PFSK-1 (cell line): Measurements from ENCODE around the gene COL4A2.

Experiments used
- FOXP2 ChIP-seq: optimal IDR thresholded peaks from 2 replicates; pipeline ENCODE3; 2011; ENCODE audit warnings: borderline replicate concordance, control low read depth, inconsistent platforms; ENCODE audit not compliant: insufficient read depth; ENCODE audit errors: extremely low read length, extremely low read depth
- POLR2AphosphoS5 ChIP-seq: IDR thresholded peaks from 2 replicates; pipeline ENCODE4 v1.6.1; 2012; ENCODE audit warnings: low read depth, mild to moderate bottlenecking, control low read depth, low read length, moderate library complexity
- REST ChIP-seq, 2 experiments: IDR thresholded peaks; 2 replicates each; pipeline versions ENCODE4 v1.6.1 to v1.8.0; 2011 to 2012; ENCODE audit warnings: low read depth in 2 of 2, low read length in 2 of 2, control low read depth in 1 of 2, inconsistent platforms in 1 of 2, mild to moderate bottlenecking in 1 of 2, moderate library complexity in 1 of 2; ENCODE audit not compliant: insufficient read depth in 1 of 2
- SIN3A ChIP-seq: IDR thresholded peaks from 2 replicates; pipeline ENCODE4 v1.6.1; 2012; ENCODE audit warnings: mild to moderate bottlenecking, low read length, moderate library complexity, borderline replicate concordance; ENCODE audit not compliant: insufficient read depth
- TAF1 ChIP-seq: IDR thresholded peaks from 2 replicates; pipeline ENCODE4 v1.6.1; 2012; ENCODE audit warnings: low read length, control low read depth, borderline replicate concordance; ENCODE audit not compliant: insufficient read depth

Gene COL4A2

DNA sequence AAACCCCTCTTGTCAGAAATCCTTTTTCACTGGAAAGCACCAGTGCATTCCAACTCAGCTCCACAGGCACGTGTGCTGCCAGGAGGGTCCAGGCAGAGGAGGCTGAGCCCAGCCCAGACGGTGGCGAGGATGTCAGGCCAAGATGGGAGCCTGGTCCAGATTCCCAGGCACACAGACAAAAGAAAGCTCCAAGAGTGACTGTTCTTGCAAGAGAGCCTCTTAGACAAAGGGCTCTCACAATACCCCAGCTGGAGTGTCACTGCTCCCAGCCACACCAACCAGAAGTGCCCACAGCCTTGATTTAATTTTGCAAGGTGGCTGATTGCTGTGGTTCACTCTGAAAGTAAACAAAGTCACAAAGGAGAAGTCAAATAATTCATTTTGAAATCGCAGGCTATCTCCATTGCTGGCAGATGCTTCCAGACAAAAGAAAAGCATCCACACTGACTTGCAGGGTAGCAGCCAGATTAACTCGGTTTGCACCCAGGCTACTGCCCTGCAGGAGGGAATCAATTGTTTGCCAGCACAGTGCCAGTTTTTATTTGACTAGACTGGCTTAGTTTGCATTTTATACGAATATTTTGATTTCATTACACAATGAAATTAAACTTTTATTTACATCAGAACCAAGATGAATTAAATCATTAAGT lies 159.3 kb downstream of the COL4A2 start:
- TF ChIP-seq FOXP2 (no peak), TAF1 (no peak), SIN3A (no peak), REST (IDR thresholded peaks at IDR 0.05; ENCODE audit: insufficient read depth in 1 of 2, low read depth in 2 of 2, low read length in 2 of 2) (no peak), POLR2AphosphoS5 (no peak)

- TF ChIP-seq TAF1 (no peak), SIN3A (no peak), FOXP2 (no peak)
Observed at GRCh38 chr13:110467516-110468110, 160.5 kb downstream of the COL4A2 start.

- no peak for TF ChIP-seq TAF1
- TF ChIP-seq FOXP2 = no peak
- TF ChIP-seq POLR2AphosphoS5 = no peak
- TF ChIP-seq SIN3A = no peak
- TF ChIP-seq REST (IDR thresholded peaks at IDR 0.05; ENCODE audit: insufficient read depth in 1 of 2, low read depth in 2 of 2, low read length in 2 of 2) = no peak
Observed at GRCh38 chr13:110468986-110469495, 162.0 kb downstream of the COL4A2 start.

GRCh38 chr13:110469597-110469996 lies 162.5 kb downstream of the COL4A2 start:
- no peak for TF ChIP-seq TAF1
- TF ChIP-seq REST (IDR thresholded peaks at IDR 0.05; ENCODE audit: insufficient read depth in 1 of 2, low read depth in 2 of 2, low read length in 2 of 2) = no peak
- no peak for TF ChIP-seq FOXP2
- no peak for TF ChIP-seq SIN3A
- no peak for TF ChIP-seq POLR2AphosphoS5

DNA sequence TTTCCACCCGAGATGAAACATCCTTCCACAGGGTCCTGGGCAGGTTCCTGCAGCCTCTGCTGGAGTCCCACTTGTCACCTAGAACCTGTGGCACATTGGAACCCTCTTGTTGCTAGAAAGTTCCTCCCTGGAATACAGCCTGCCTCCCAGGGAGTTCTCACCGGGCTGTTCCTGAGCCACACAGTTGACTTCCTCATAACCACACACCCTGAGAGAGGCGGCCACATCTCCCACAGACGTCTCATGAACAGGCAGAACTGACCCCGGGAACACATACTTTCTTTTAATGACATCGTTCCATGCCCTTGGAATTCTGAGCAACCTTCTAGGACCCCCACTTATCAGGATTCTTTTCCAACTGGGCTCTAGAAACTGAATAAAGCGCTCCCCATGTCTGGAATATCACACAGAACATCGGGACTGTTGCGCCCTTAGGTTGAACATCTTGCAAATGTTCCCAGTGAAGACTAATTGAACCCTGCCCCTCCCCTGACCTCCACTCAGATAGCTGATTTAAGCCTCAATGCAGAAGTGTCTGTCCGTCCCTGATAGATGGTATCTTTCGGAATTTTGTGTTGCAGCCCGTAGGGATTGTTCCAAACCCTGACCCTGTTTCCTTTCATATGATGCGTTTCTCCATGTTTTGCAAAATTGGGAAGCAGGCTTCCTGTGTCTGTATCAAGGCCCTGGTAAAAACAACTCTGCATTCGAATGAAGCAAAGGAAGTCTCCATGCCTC lies 163.4 kb downstream of the COL4A2 start:
- no peak for TF ChIP-seq FOXP2
- no peak for TF ChIP-seq TAF1
- no peak for TF ChIP-seq SIN3A
- no peak for TF ChIP-seq REST (IDR thresholded peaks at IDR 0.05; ENCODE audit: insufficient read depth in 1 of 2, low read depth in 2 of 2, low read length in 2 of 2)
- no peak for TF ChIP-seq POLR2AphosphoS5
